Activated CD4-positive, alpha-beta T cell treated with anti-CD3 and anti-CD28 coated beads, Interleukin-2, Interleukin-6, amounts not matched to agents 100 ng/mL and 50 ng/mL, durations not matched to agents 16 hours and 8 hours (primary cell): ENCODE results near the gene EPAS1.
A peak's percentile ranks its signal among the peaks of the same experiment; 100 is the strongest.

Source experiments
- DNase-seq: peaks from one replicate; pipeline ENCODE4 v3.0.0-alpha.2; 2020

EPAS1 gene

GRCh38 chr2:46342566-46343315 lies 45.5 kb downstream of the EPAS1 start:
- DNase-seq: no peak

- no peak for DNase-seq
These were observed 47.5 kb downstream of the EPAS1 start for GRCh38 chr2:46344706-46345105.

GRCh38 chr2:46345775-46346174 lies 48.6 kb downstream of the EPAS1 start:
- DNase-seq: no peak

- no peak for DNase-seq
These were observed 49.5 kb downstream of the EPAS1 start for GRCh38 chr2:46346719-46347118.

GRCh38 chr2:46347648-46348280 lies 50.6 kb downstream of the EPAS1 start:
- DNase-seq: no peak

GRCh38 chr2:46349115-46349547 lies 51.9 kb downstream of the EPAS1 start:
- no peak for DNase-seq

GRCh38 chr2:46350029-46350689 lies 53.0 kb downstream of the EPAS1 start:
- no peak for DNase-seq

- DNase-seq: peak; percentile 43
These were observed 54.0 kb downstream of the EPAS1 start for GRCh38 chr2:46351098-46351749.

GRCh38 chr2:46351750-46352138 lies 54.5 kb downstream of the EPAS1 start:
- peak; percentile 85 for DNase-seq

- DNase-seq: no peak
These were observed 55.4 kb downstream of the EPAS1 start for GRCh38 chr2:46352621-46353020.

- DNase-seq: no peak
These were observed 56.3 kb downstream of the EPAS1 start for GRCh38 chr2:46353509-46353908.

- DNase-seq: no peak
These were observed 58.5 kb downstream of the EPAS1 start for GRCh38 chr2:46355756-46356155.

- no peak for DNase-seq
These were observed 59.8 kb downstream of the EPAS1 start for GRCh38 chr2:46356991-46357390.

- DNase-seq: no peak
These were observed 61.5 kb downstream of the EPAS1 start for GRCh38 chr2:46358713-46359112.

GRCh38 chr2:46360303-46360702 lies 63.1 kb downstream of the EPAS1 start:
- no peak for DNase-seq

GRCh38 chr2:46361920-46362666 lies 64.9 kb downstream of the EPAS1 start:
- DNase-seq: no peak

- DNase-seq: peak; percentile 39
These were observed 65.4 kb downstream of the EPAS1 start for GRCh38 chr2:46362667-46363012.

- DNase-seq: peak; percentile 80
These were observed 66.4 kb downstream of the EPAS1 start for GRCh38 chr2:46363535-46364170.

GRCh38 chr2:46364797-46365457 lies 67.7 kb downstream of the EPAS1 start:
- DNase-seq: peak; percentile 66

GRCh38 chr2:46365913-46366667 lies 68.9 kb downstream of the EPAS1 start:
- DNase-seq: no peak

- no peak for DNase-seq
These were observed 69.5 kb downstream of the EPAS1 start for GRCh38 chr2:46366668-46367052.
